HEK293T (cell line): ENCODE data around the gene NKIRAS2.

Experiments
- CTCF ChIA-PET: fragments of 350-600 bp; formaldehyde crosslinking; extraction: SDS; loops from one replicate; lab custom pipeline; 2021; ENCODE audit warnings: antibody characterized with exemption, inconsistent platforms; lab: Yijun Ruan, JAX
- POLR2A ChIA-PET: fragments of 350-600 bp; formaldehyde crosslinking; extraction: SDS; loops from one replicate; lab custom pipeline; 2020; ENCODE audit warnings: antibody characterized with exemption, inconsistent platforms; lab: Yijun Ruan, JAX
- DNase-seq: peaks from one replicate; pipeline ENCODE4 v3.0.0; 2012; ENCODE audit warnings: mixed read lengths; ENCODE audit errors: extremely low spot score
- ARNT ChIP-seq: fragments of 450-650 bp; IDR thresholded peaks from 2 replicates; pipeline ENCODE4 v1.6.1; 2017; ENCODE audit warnings: mild to moderate bottlenecking
- BHLHE40 ChIP-seq: fragments of 450-650 bp; IDR thresholded peaks from 2 replicates; pipeline ENCODE4 v1.6.1; 2016; ENCODE audit warnings: mild to moderate bottlenecking, moderate library complexity, borderline replicate concordance
- CTBP1 ChIP-seq: fragments of 450-650 bp; IDR thresholded peaks from 2 replicates; pipeline ENCODE4 v1.6.1; 2016; ENCODE audit warnings: borderline replicate concordance
- ELF4 ChIP-seq: fragments of 450-650 bp; IDR thresholded peaks from 2 replicates; pipeline ENCODE4 v1.6.1; 2017; ENCODE audit warnings: antibody characterized with exemption
- FOXA1 ChIP-seq: fragments of 450-650 bp; IDR thresholded peaks from 2 replicates; pipeline ENCODE4 v1.6.1; 2016; ENCODE audit warnings: mild to moderate bottlenecking
- FOXK2 ChIP-seq: fragments of 450-650 bp; IDR thresholded peaks from 2 replicates; pipeline ENCODE4 v1.6.1; 2016; ENCODE audit warnings: mild to moderate bottlenecking
- FOXM1 ChIP-seq: fragments of 450-650 bp; IDR thresholded peaks from 2 replicates; pipeline ENCODE4 v1.6.1; 2017; ENCODE audit warnings: mild to moderate bottlenecking, borderline replicate concordance
- HDGF ChIP-seq: fragments of 450-650 bp; IDR thresholded peaks from 2 replicates; pipeline ENCODE4 v1.6.1; 2017; ENCODE audit warnings: antibody characterized with exemption, borderline replicate concordance
- L3MBTL2 ChIP-seq: fragments of 450-650 bp; conservative IDR thresholded peaks from 2 replicates; pipeline ENCODE4 v1.6.1; 2016; ENCODE audit warnings: mild to moderate bottlenecking
- LEF1 ChIP-seq: fragments of 450-650 bp; IDR thresholded peaks from 2 replicates; pipeline ENCODE4 v1.6.1; 2017; ENCODE audit warnings: mild to moderate bottlenecking, borderline replicate concordance
- NFRKB ChIP-seq: fragments of 450-650 bp; IDR thresholded peaks from 2 replicates; pipeline ENCODE4 v1.6.1; 2016; ENCODE audit warnings: mild to moderate bottlenecking, moderate library complexity
- SP1 ChIP-seq: fragments of 450-650 bp; IDR thresholded peaks from 2 replicates; pipeline ENCODE4 v1.6.1; 2017
- SUZ12 ChIP-seq: fragments of 450-650 bp; IDR thresholded peaks from 2 replicates; pipeline ENCODE4 v1.6.1; 2016; ENCODE audit warnings: mild to moderate bottlenecking
- TARDBP ChIP-seq: fragments of 450-650 bp; IDR thresholded peaks from 2 replicates; pipeline ENCODE4 v1.6.1; 2016
- ZNF384 ChIP-seq: fragments of 450-650 bp; IDR thresholded peaks from 2 replicates; pipeline ENCODE4 v1.6.1; 2016
- TF ChIP-seq, protein P1 (sequence below): fragments of 450-650 bp; IDR thresholded peaks from 2 replicates; pipeline ENCODE4 v1.6.1; 2016

The NKIRAS2 gene

DNA sequence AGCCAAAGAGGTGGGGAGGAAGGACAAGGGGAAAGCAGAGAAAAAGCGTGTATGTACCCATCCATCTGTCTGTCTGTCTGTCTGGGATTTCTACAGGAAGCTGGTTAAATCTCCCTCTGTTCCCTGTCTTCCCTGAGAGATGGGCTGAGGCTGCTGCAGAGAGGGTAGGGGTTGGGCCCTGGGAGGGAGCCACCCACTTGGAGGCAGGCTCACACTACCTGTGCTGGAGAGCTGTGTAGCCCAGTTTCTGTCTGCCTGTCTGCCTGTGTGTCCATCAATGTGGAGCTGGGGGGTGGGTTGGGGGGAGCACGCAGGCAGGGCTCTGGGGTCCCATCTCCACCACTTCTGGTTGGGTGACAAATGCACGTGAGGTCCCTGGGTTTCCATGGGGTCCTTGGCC, 49.1 kb downstream of the NKIRAS2 start:
- ChIA-PET POLR2A (interaction anchor here (1.3 kb wide), 1 partner anchor 30 kb away, joined by 3 read pairs; no protein-coding TSS in a partner anchor), CTCF (interaction anchor here (1.0 to 2.1 kb wide), 3 partner anchors 28 to 44 kb away, joined by 3 to 11 read pairs (median 7); partner anchors contain the start of gene ZNF385C)
- TF ChIP-seq ELF4: no peak
- TF ChIP-seq TARDBP: no peak
- no peak for TF ChIP-seq LEF1
- TF ChIP-seq BHLHE40: no peak
- TF ChIP-seq NFRKB: no peak
- no peak for TF ChIP-seq FOXA1
- TF ChIP-seq FOXK2: no peak
- TF ChIP-seq L3MBTL2: no peak
- TF ChIP-seq, protein P1, sequence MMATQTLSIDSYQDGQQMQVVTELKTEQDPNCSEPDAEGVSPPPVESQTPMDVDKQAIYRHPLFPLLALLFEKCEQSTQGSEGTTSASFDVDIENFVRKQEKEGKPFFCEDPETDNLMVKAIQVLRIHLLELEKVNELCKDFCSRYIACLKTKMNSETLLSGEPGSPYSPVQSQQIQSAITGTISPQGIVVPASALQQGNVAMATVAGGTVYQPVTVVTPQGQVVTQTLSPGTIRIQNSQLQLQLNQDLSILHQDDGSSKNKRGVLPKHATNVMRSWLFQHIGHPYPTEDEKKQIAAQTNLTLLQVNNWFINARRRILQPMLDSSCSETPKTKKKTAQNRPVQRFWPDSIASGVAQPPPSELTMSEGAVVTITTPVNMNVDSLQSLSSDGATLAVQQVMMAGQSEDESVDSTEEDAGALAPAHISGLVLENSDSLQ: no peak
- TF ChIP-seq FOXM1: no peak
- TF ChIP-seq HDGF: no peak
- no peak for TF ChIP-seq SUZ12
- no peak for TF ChIP-seq CTBP1
- TF ChIP-seq ZNF384: no peak
- no peak for TF ChIP-seq ARNT
- DNase-seq: no peak

DNA sequence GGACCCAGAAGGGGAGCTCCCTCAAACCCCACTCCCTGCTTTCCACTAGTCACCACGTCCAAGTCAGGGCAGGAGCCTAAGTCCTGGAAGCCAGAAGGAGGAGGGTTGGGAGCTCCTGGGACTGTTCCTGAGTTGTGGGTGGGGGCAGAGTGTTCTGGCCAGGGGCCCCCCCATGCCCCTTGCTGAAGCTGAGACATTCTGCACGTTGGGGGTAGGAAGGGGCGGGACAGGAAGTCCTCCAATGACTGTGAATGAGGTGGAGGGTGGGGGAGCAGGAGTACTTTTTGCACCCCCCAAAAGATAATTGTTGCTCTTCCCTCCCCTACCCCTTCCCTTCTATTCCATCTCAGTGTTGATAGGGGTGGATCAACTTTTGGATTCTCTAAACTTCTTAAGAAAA, 51.9 kb downstream of the NKIRAS2 start:
- POLR2A ChIA-PET: interaction anchor here (1.0 to 1.6 kb wide), 2 partner anchors 36 to 49 kb away, joined by 4 to 5 read pairs; partner anchors contain the start of gene KAT2A
- DNase-seq: no peak
- CTCF ChIA-PET: interaction anchor here (0.8 to 1.1 kb wide), 2 partner anchors 8 to 22 kb away, joined by 4 read pairs; no protein-coding TSS in a partner anchor
- TF ChIP-seq FOXA1: no peak
- TF ChIP-seq LEF1: no peak
- no peak for TF ChIP-seq ZNF384
- TF ChIP-seq HDGF: no peak
- TF ChIP-seq SP1: no peak

DNA sequence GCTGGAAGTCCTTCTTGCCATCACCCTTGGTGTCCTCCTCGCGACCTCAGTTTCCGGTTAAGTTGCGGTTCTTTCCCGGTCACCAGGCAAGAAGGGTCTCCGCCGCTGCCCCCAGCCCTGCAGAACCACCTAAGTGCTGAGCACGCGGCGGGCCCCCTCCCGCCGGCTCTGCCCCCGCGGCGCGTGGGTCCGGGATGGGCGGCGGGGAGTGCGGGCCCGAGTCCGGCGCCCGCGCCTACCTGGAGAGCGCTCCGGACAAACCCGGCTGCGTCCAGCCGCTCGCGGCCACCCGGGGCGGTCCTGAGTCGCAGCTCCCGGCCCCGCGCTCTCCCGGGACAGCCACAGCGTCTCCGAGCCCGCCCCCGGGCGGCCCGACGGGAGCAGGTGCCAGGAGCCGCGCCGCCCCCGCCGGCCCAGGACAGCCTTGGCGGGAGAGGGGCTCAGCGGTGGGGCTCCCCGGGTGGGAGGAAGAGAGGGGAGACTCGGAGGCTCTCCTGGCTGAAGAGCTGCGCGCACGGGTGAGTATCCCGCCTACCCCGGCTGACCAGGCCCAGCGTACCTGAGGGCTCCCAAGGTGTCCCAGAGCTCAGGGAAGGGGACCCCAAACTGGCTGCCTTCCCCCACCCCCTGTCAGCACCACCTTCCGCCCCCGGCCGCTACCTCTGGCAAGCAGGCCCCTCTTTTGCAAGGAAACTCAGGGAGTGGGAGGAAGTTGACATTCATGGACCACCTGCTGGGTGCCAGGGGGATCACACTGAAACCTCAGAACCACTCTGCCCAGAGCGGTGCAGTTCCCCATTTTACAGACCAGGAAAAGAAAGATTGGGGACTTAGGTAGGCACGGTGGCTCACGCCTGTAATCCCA, 52.7 kb downstream of the NKIRAS2 start:
- DNase-seq: no peak
- CTCF ChIA-PET: interaction anchor here (0.8 to 1.1 kb wide), 2 partner anchors 8 to 21 kb away, joined by 4 read pairs; no protein-coding TSS in a partner anchor
- POLR2A ChIA-PET: interaction anchor here (1.0 to 1.6 kb wide), 2 partner anchors 35 to 48 kb away, joined by 4 to 5 read pairs; partner anchors contain the start of gene KAT2A
- TF ChIP-seq TARDBP (no peak), HDGF (no peak), SP1 (no peak), SUZ12 (no peak), FOXM1 (no peak), ARNT (no peak), CTBP1 (no peak), L3MBTL2 (no peak)
- TF ChIP-seq, protein P1: no peak
